ENCODE results near the gene PPP1R14D. TPM values are rescaled to one million over a fixed set of nuclear protein-coding genes. Genes with fewer than 3 reads are reported as not detected.

The PPP1R14D gene
- total RNA-seq, 1 experiment from 2014 or later: 0.33 TPM

GRCh38 chr15:40806672-40807027, 21.9 kb downstream of the PPP1R14D start:
- Histone ChIP-seq H3K9me3 (ENCODE audit: low read length) (no peaks in the 10 kb centered on the region), H3K4me3 (ENCODE audit: low read length) (peak overlapping the region; percentile 98), H3K4me1 (ENCODE audit: insufficient read depth, low read length) (peaks cover 13% of the 10 kb centered on the region), H3K27ac (ENCODE audit: low read length) (peak overlapping the region; percentile 65), H3K27me3 (ENCODE audit: low read length) (no peaks in the 10 kb centered on the region), H3K9ac (ENCODE audit: low read length) (peak overlapping the region; percentile 92), H3K4me2 (ENCODE audit: low read length) (peak overlapping the region; percentile 97), H4K20me1 (ENCODE audit: low read length) (no peaks in the 10 kb centered on the region), H3K36me3 (ENCODE audit: low read depth, low read length) (no peaks in the 10 kb centered on the region), H2AFZ (ENCODE audit: low read length) (peak overlapping the region; percentile 100), H3F3A (ENCODE audit: low read length, unreplicated experiment) (no peaks in the 10 kb centered on the region), H3K79me2 (ENCODE audit: low read length) (peaks cover 37% of the 10 kb centered on the region), H3K9me2 (replicated peaks; ENCODE audit: low read length) (no peaks in the 10 kb centered on the region)
- TSS peak; percentile 72 for BruUV-seq (replicated peaks)
- intact Hi-C loops (cut with micrococcal nuclease): no loop called here
- ATAC-seq (no peak), DNase-seq (no peak)
- ChIA-PET POLR2A (ENCODE audit: unreplicated experiment) (interaction anchor here (1.5 kb wide), 1 partner anchor 37 kb away, joined by 5 read pairs; the partner anchor contains the start of gene SPINT1), CTCF (interaction anchor here (0.6 to 1.3 kb wide), 3 partner anchors 22 to 87 kb away, joined by 3 to 12 read pairs (median 9); no protein-coding TSS in a partner anchor)
- TF ChIP-seq CTCF (conservative IDR thresholded peaks at IDR 0.05; ENCODE audit: low read depth, low read length) (no peak), EZH2 (IDR thresholded peaks at IDR 0.05; ENCODE audit: low read length, unreplicated experiment) (no peak), EZH2phosphoT487 (IDR thresholded peaks at IDR 0.05; ENCODE audit: borderline replicate concordance, low read length) (no peak)

- Histone ChIP-seq H4K20me1 (ENCODE audit: low read length) (no peaks in the 10 kb centered on the region), H3K9me2 (replicated peaks; ENCODE audit: low read length) (no peaks in the 10 kb centered on the region), H3K4me2 (ENCODE audit: low read length) (no peak overlapping the region), H3K36me3 (ENCODE audit: low read depth, low read length) (0 out of 2 replicates have a peak, but pooled peaks cover 3% of the 10 kb centered on the region), H3K27ac (ENCODE audit: low read length) (no peak overlapping the region), H2AFZ (ENCODE audit: low read length) (no peak overlapping the region), H3K79me2 (ENCODE audit: low read length) (peaks cover 45% of the 10 kb centered on the region), H3K4me3 (ENCODE audit: low read length) (no peak overlapping the region), H3K9me3 (ENCODE audit: low read length) (no peaks in the 10 kb centered on the region), H3K27me3 (ENCODE audit: low read length) (no peaks in the 10 kb centered on the region), H3K4me1 (ENCODE audit: insufficient read depth, low read length) (peaks cover 13% of the 10 kb centered on the region), H3F3A (ENCODE audit: low read length, unreplicated experiment) (no peaks in the 10 kb centered on the region), H3K9ac (ENCODE audit: low read length) (no peak overlapping the region)
- DNase-seq (no peak), ATAC-seq (no peak)
- intact Hi-C loops (cut with micrococcal nuclease): no loop called here
- CTCF ChIA-PET: no interaction called here
- no TSS peak for BruUV-seq (replicated peaks)
- POLR2A ChIA-PET (ENCODE audit: unreplicated experiment): no interaction called here
- TF ChIP-seq EZH2phosphoT487 (IDR thresholded peaks at IDR 0.05; ENCODE audit: borderline replicate concordance, low read length) (no peak), EZH2 (IDR thresholded peaks at IDR 0.05; ENCODE audit: low read length, unreplicated experiment) (no peak), CTCF (conservative IDR thresholded peaks at IDR 0.05; ENCODE audit: low read depth, low read length) (peak; percentile 16; the same call in 1 of the 2 replicates)
Observed at GRCh38 chr15:40803688-40804087, 24.8 kb downstream of the PPP1R14D start.

DNA sequence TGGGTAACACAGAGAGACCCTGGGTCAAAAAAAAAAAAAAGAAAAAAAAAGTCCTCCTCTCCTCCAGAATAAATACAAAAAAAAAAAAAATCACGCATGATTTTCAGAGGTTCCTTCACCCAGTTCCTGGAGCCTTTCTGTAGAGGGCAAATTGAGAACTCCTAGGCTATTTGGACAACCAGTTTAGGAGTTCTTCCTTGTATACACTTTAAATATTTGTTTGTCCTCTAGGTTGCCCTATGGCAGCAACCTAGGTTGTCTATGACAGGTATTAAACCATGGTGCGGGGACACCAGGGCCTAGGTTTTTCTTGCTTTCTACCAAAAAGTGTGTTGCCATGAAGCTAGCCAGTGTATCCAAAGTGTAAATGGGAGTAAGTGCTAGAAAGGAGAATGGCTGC, 25.4 kb downstream of the PPP1R14D start:
- ChIA-PET CTCF (no interaction called here), POLR2A (ENCODE audit: unreplicated experiment) (no interaction called here)
- Histone ChIP-seq H3K4me1 (ENCODE audit: insufficient read depth, low read length) (peaks cover 7% of the 10 kb centered on the region), H3K9ac (ENCODE audit: low read length) (no peak overlapping the region), H3K4me2 (ENCODE audit: low read length) (no peak overlapping the region), H4K20me1 (ENCODE audit: low read length) (no peaks in the 10 kb centered on the region), H3K36me3 (ENCODE audit: low read depth, low read length) (0 out of 2 replicates have a peak, but pooled peaks cover 3% of the 10 kb centered on the region), H3K79me2 (ENCODE audit: low read length) (peaks cover 42% of the 10 kb centered on the region), H3K27ac (ENCODE audit: low read length) (no peak overlapping the region), H3K27me3 (ENCODE audit: low read length) (no peaks in the 10 kb centered on the region), H3K9me3 (ENCODE audit: low read length) (no peaks in the 10 kb centered on the region), H2AFZ (ENCODE audit: low read length) (no peak overlapping the region), H3K4me3 (ENCODE audit: low read length) (no peak overlapping the region), H3K9me2 (replicated peaks; ENCODE audit: low read length) (no peaks in the 10 kb centered on the region), H3F3A (ENCODE audit: low read length, unreplicated experiment) (no peaks in the 10 kb centered on the region)
- TF ChIP-seq EZH2 (IDR thresholded peaks at IDR 0.05; ENCODE audit: low read length, unreplicated experiment): no peak
- TF ChIP-seq EZH2phosphoT487 (IDR thresholded peaks at IDR 0.05; ENCODE audit: borderline replicate concordance, low read length): no peak
- no peak for TF ChIP-seq CTCF (conservative IDR thresholded peaks at IDR 0.05; ENCODE audit: low read depth, low read length)
- DNase-seq (no peak), ATAC-seq (no peak)
- BruUV-seq (replicated peaks): no TSS peak
- intact Hi-C loops (cut with micrococcal nuclease): no loop called here
